Measurements from ENCODE around the gene METTL4.

DNA sequence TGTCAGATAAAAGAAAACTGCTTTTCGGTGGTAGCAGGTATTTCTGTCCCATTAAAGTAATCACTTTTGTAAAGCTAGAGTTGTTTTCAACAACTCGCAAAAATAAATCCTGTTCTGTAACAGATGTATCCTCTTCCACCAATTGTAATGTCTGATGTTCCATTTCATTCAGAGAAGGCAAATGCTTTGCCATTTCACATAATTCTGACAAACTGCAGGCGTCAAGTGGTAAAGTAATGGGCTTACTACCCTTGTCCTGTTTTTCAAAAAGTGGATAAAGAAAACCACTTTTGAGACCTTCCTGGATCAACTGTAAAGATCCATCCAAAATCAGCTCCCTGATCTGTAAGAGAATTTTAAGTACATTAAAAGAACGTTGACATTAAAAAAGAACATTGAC is 16.6 kb downstream of the METTL4 start:
- TF ChIP-seq SP1 (IDR thresholded peaks at IDR 0.05) (no peak), FOXA1 (IDR thresholded peaks at IDR 0.05) (no peak), BHLHE40 (IDR thresholded peaks at IDR 0.05; ENCODE audit: borderline replicate concordance) (no peak), TARDBP (IDR thresholded peaks at IDR 0.05) (no peak)
